CD14-positive monocyte (primary cell): ENCODE data around the gene YKT6. TPM values are rescaled to one million over a fixed set of nuclear protein-coding genes. Genes with fewer than 3 reads are reported as not detected.

Experiments used
- DNase-seq, 3 donors: peaks; one replicate each; pipeline ENCODE4 v3.0.0-alpha.2; 2011 to 2022
- H2AFZ ChIP-seq: 2 replicates; pipeline ENCODE4 v1.6.0; 2012; ENCODE audit warnings: mild to moderate bottlenecking, low read depth, low read length, inconsistent platforms; ENCODE audit not compliant: insufficient read depth, poor library complexity, severe bottlenecking
- H3K27ac ChIP-seq, 2 donors: 1 replicate in 1 of 2; 2 replicates in 1 of 2; pipeline ENCODE4 v1.5.1; 2012 to 2013; ENCODE audit warnings: low read length in 2 of 2, control low read depth in 1 of 2, inconsistent platforms in 1 of 2, low read depth in 1 of 2, mild to moderate bottlenecking in 1 of 2
- H3K27me3 ChIP-seq, 2 donors: one replicate each; pipeline versions ENCODE4 v1.6.0 to v1.6.1; 2011 to 2013; ENCODE audit warnings: low read length in 2 of 2; ENCODE audit not compliant: control insufficient read depth in 2 of 2, insufficient read depth in 2 of 2
- H3K36me3 ChIP-seq, 2 donors: replicated peaks in 1 of 2; 1 replicate in 1 of 2; 2 replicates in 1 of 2; pipeline versions ENCODE4 v1.5.1 to v1.6.1; 2012 to 2013; ENCODE audit warnings: low read length in 2 of 2, control low read depth in 1 of 2, inconsistent platforms in 1 of 2, mild to moderate bottlenecking in 1 of 2; ENCODE audit not compliant: insufficient read depth in 2 of 2, control insufficient read depth in 1 of 2
- H3K4me1 ChIP-seq, 2 donors: 1 replicate in 1 of 2; 2 replicates in 1 of 2; pipeline versions ENCODE4 v1.5.1 to v1.6.1; 2012 to 2013; ENCODE audit warnings: low read length in 2 of 2, control low read depth in 1 of 2, inconsistent platforms in 1 of 2, mild to moderate bottlenecking in 1 of 2, moderate library complexity in 1 of 2; ENCODE audit not compliant: insufficient read depth in 2 of 2, control insufficient read depth in 1 of 2
- H3K4me2 ChIP-seq: replicated peaks from 2 replicates; pipeline ENCODE3; 2012; ENCODE audit warnings: low read length, moderate library complexity, mild to moderate bottlenecking; ENCODE audit not compliant: poor library complexity, severe bottlenecking; ENCODE audit errors: extremely low read depth
- H3K4me3 ChIP-seq, 3 experiments: fragments of 200-600 bp in 1 of 3; sonication (generic) in 1 of 3; replicated peaks in 1 of 3; 1 replicate in 2 of 3; 2 replicates in 1 of 3; pipeline ENCODE4 v1.5.1; 2011 to 2013; ENCODE audit warnings: low read length in 3 of 3, mild to moderate bottlenecking in 3 of 3, control low read depth in 2 of 3, low read depth in 2 of 3, inconsistent platforms in 1 of 3, moderate library complexity in 1 of 3
- H3K79me2 ChIP-seq: 2 replicates; pipeline ENCODE4 v1.6.0; 2012; ENCODE audit warnings: mild to moderate bottlenecking, control low read depth, inconsistent platforms, low read length, moderate library complexity; ENCODE audit not compliant: insufficient read depth
- H3K9ac ChIP-seq: 2 replicates; pipeline ENCODE4 v1.6.0; 2017; ENCODE audit warnings: low read length, mild to moderate bottlenecking; ENCODE audit not compliant: insufficient read depth, poor library complexity, severe bottlenecking
- H3K9me3 ChIP-seq, 2 donors: replicated peaks in 1 of 2; 1 replicate in 1 of 2; 2 replicates in 1 of 2; pipeline versions ENCODE4 v1.5.1 to v1.6.1; 2012 to 2013; ENCODE audit warnings: low read length in 2 of 2, control low read depth in 1 of 2; ENCODE audit not compliant: control insufficient read depth in 1 of 2, insufficient read depth in 1 of 2
- H4K20me1 ChIP-seq: 2 replicates; pipeline ENCODE4 v1.6.0; 2012; ENCODE audit warnings: mild to moderate bottlenecking, low read length, control low read depth, moderate library complexity; ENCODE audit not compliant: insufficient read depth
- H3K27ac Mint-ChIP-seq, 7 donors: one replicate each; pipeline ENCODE4 v1.8.0; 2020; ENCODE audit warnings: mild to moderate bottlenecking in 7 of 7, mixed read lengths in 7 of 7, moderate library complexity in 6 of 7, inconsistent platforms in 2 of 7
- H3K27me3 Mint-ChIP-seq, 3 donors: one replicate each; pipeline ENCODE4 v1.8.0; 2021 to 2022; ENCODE audit warnings: low read depth in 3 of 3, mild to moderate bottlenecking in 3 of 3, mixed read lengths in 3 of 3, moderate library complexity in 3 of 3, inconsistent platforms in 1 of 3
- H3K36me3 Mint-ChIP-seq, 2 donors: one replicate each; pipeline ENCODE4 v1.8.0; 2020; ENCODE audit warnings: mixed read lengths in 2 of 2, inconsistent platforms in 1 of 2, mild to moderate bottlenecking in 1 of 2
- H3K4me1 Mint-ChIP-seq: one replicate; pipeline ENCODE4 v1.8.0; 2020; ENCODE audit warnings: mild to moderate bottlenecking, mixed read lengths
- H3K4me3 Mint-ChIP-seq, 2 donors: one replicate each; pipeline ENCODE4 v1.8.0; 2020; ENCODE audit warnings: mild to moderate bottlenecking in 2 of 2, mixed read lengths in 2 of 2, moderate library complexity in 1 of 2
- H3K9me3 Mint-ChIP-seq, 7 donors: one replicate each; pipeline ENCODE4 v1.8.0; 2020 to 2022; ENCODE audit warnings: mixed read lengths in 7 of 7, mild to moderate bottlenecking in 6 of 7, moderate library complexity in 6 of 7, inconsistent platforms in 2 of 7
- CTCF ChIP-seq: fragments of 200-600 bp; IDR thresholded peaks from one replicate; pipeline ENCODE4 v1.8.0; 2022; ENCODE audit warnings: antibody characterized with exemption, mild to moderate bottlenecking
- WGBS: methylation state at CpG from one replicate; pipeline ENCODE4 v1.1.5; 2013; ENCODE audit warnings: missing lambda C conversion rate; ENCODE audit not compliant: insufficient coverage; 5-methylcytosine and 5-hydroxymethylcytosine counted together
- intact Hi-C, 2 donors: fragments of 100-400 bp; cut with micrococcal nuclease; formaldehyde crosslinking; loops; one replicate each; pipeline versions ENCODE4 v1.15.0 to v1.15.1; 2023
- polyA plus RNA-seq, 3 donors: library from polyadenylated mRNA; depleted of rRNA in 1 of 3; unstranded in 2 of 3; stranded (reverse) in 1 of 3; fragments of 300-500 nt in 2 of 3; fragments of >200 nt in 1 of 3; fragmentation: Illumina TruSeq in 2 of 3; gene quantifications; 1 replicate in 2 of 3; 2 replicates in 1 of 3; pipeline ENCODE4 v1.2.3, GENCODE V29; 2012 to 2021

The YKT6 gene
- polyA plus RNA-seq, 3 donors, result 26.4 to 45.7 (median 35.2) TPM

- H3K4me2 ChIP-seq, result no peak overlapping the region
- H3K4me1 ChIP-seq, result no peaks in the 10 kb centered on the region
- H3K9ac ChIP-seq, result no peak overlapping the region
- Mint-ChIP-seq H3K9me3 (peaks cover 0 to 15% (median 7%) of the 10 kb centered on the region in 7 donors), H3K27ac (no peak overlapping the region), H3K36me3 (no peaks in the 10 kb centered on the region), H3K27me3 (peaks cover 8 to 14% (median 13%) of the 10 kb centered on the region in 3 donors), H3K4me3 (no peak overlapping the region), H3K4me1 (no peaks in the 10 kb centered on the region)
- H3K9me3 ChIP-seq, result peaks cover 0 to 2% of the 10 kb centered on the region in 2 donors
- peak overlapping the region; percentile 22 for H2AFZ ChIP-seq
- no peaks in the 10 kb centered on the region for H4K20me1 ChIP-seq
- H3K36me3 ChIP-seq, result no peaks in the 10 kb centered on the region
- H3K79me2 ChIP-seq, result peaks cover 3% of the 10 kb centered on the region
- no peak for TF ChIP-seq CTCF
- WGBS, result 17% methylated on average over 1 of the region's 1 CpG
- intact Hi-C loops, result loop anchor here in 1 of 2 donors (10.0 kb wide), 1 partner anchor 61 kb away; no protein-coding TSS in a partner anchor
- H3K27me3 ChIP-seq, result no peaks in the 10 kb centered on the region
- H3K27ac ChIP-seq, result no peak overlapping the region
- no peak for DNase-seq
- H3K4me3 ChIP-seq, result no peak overlapping the region
These were observed 4.9 kb upstream of the YKT6 start for GRCh38 chr7:44195889-44196288.

- Mint-ChIP-seq H3K4me1 (peaks cover 2% of the 10 kb centered on the region), H3K27ac (no peak overlapping the region), H3K9me3 (peaks cover 0 to 15% (median 7%) of the 10 kb centered on the region in 7 donors), H3K4me3 (no peak overlapping the region), H3K36me3 (no peaks in the 10 kb centered on the region), H3K27me3 (peaks cover 8 to 13% (median 12%) of the 10 kb centered on the region in 3 donors)
- TF ChIP-seq CTCF, result peak; percentile 53
- Histone ChIP-seq H3K79me2 (peaks cover 9% of the 10 kb centered on the region), H3K4me2 (no peak overlapping the region), H3K9me3 (peaks cover 0 to 2% of the 10 kb centered on the region in 2 donors), H4K20me1 (peaks cover 1% of the 10 kb centered on the region), H3K4me1 (peaks cover 2 to 3% of the 10 kb centered on the region in 2 donors), H2AFZ (peak overlapping the region; percentile 22), H3K4me3 (no peak overlapping the region), H3K27ac (no peak overlapping the region), H3K36me3 (no peaks in the 10 kb centered on the region), H3K9ac (no peak overlapping the region), H3K27me3 (no peaks in the 10 kb centered on the region)
- intact Hi-C loops, result loop anchor here in 1 of 2 donors (10.0 kb wide), 1 partner anchor 62 kb away; no protein-coding TSS in a partner anchor
- DNase-seq, result peak in 1 of 3 donors; percentile 19
- WGBS, result no CpG with 5 or more reads among the region's 3 CpGs
These were observed 4.3 kb upstream of the YKT6 start for GRCh38 chr7:44196450-44196872.
